Activated CD4-positive, alpha-beta T cell treated with anti-CD3 and anti-CD28 coated beads, Interleukin-2, amount 10 ng/mL, durations not matched to agents 7 days and 5 days (primary cell): Measurements from ENCODE around the gene ARL15. TPM values are rescaled to one million over a fixed set of nuclear protein-coding genes. Genes with fewer than 3 reads are reported as not detected.
"Not testable (repeated sequence)": the region's sequence is repeated elsewhere in the genome, so short reads cannot be mapped to it uniquely, and the experiment has no call there.

ENCODE experiments used
- CTCF ChIA-PET: fragments of 350-600 bp; sonication (Branson Sonifier 250); formaldehyde crosslinking; loops from one replicate; lab custom pipeline; 2021; ENCODE audit warnings: antibody characterized with exemption; lab: Charles Lee
- POLR2A ChIA-PET: fragments of 350-600 bp; sonication (Branson Sonifier 250); formaldehyde crosslinking; loops from one replicate; lab custom pipeline; 2021; ENCODE audit warnings: antibody characterized with exemption; lab: Charles Lee
- DNase-seq: peaks from one replicate; pipeline ENCODE4 v3.0.0-alpha.2; 2020
- H3K27ac Mint-ChIP-seq: one replicate; pipeline ENCODE4 v1.8.0; 2021; ENCODE audit warnings: mild to moderate bottlenecking, moderate library complexity, mixed read lengths
- H3K27me3 Mint-ChIP-seq: one replicate; pipeline ENCODE4 v1.8.0; 2021; ENCODE audit warnings: mixed read lengths
- H3K36me3 Mint-ChIP-seq: one replicate; pipeline ENCODE4 v1.8.0; 2021; ENCODE audit warnings: low read depth, mixed read lengths
- H3K4me1 Mint-ChIP-seq: one replicate; pipeline ENCODE4 v1.8.0; 2021; ENCODE audit warnings: mixed read lengths
- H3K4me3 Mint-ChIP-seq: one replicate; pipeline ENCODE4 v1.8.0; 2021; ENCODE audit warnings: mild to moderate bottlenecking, moderate library complexity, mixed read lengths
- H3K9me3 Mint-ChIP-seq: one replicate; pipeline ENCODE4 v1.8.0; 2021; ENCODE audit warnings: mixed read lengths
- total RNA-seq, 2 experiments: library from RNA; stranded (reverse); gene quantifications; one replicate each; pipeline ENCODE4 v1.2.3, GENCODE V29; 2021

ARL15 gene
- total RNA-seq, 2 experiments from 2014 or later, result 13.5 to 16.1 TPM

- Mint-ChIP-seq H3K4me1 (no peaks in the 10 kb centered on the region), H3K27ac (no peak overlapping the region), H3K27me3 (no peaks in the 10 kb centered on the region), H3K4me3 (no peak overlapping the region), H3K9me3 (no peaks in the 10 kb centered on the region), H3K36me3 (no peaks in the 10 kb centered on the region)
- ChIA-PET POLR2A (no interaction called here), CTCF (no interaction called here)
- no peak for DNase-seq
Measured at GRCh38 chr5:54080831-54081230, 229.5 kb downstream of the ARL15 start.

DNA sequence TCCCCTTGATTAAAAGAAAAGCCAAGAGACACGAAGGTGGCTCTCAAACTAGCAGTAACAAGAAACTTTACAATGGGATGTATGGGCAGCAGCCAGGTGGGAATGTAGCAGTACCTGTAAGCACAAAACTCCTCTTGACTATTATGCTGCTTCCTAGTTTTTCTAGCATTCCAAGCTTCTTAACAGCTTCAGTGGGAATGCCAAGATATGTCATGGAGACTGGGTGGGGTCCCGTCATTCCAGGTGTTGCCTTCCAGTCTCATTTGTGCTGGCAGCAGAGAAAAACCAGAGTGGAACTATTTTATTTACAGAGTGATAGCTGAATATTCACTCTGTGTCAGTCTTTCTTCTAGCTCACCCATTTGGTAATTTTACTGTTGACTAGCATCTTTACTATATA is 236.6 kb downstream of the ARL15 start:
- ChIA-PET POLR2A (no interaction called here), CTCF (interaction anchor here (0.8 kb wide), 1 partner anchor 23 kb away, joined by 3 read pairs; no protein-coding TSS in a partner anchor)
- no peak overlapping the region for H3K27ac Mint-ChIP-seq
- no peaks in the 10 kb centered on the region for H3K4me1 Mint-ChIP-seq
- H3K9me3 Mint-ChIP-seq, result no peaks in the 10 kb centered on the region
- DNase-seq, result no peak
- H3K27me3 Mint-ChIP-seq, result no peaks in the 10 kb centered on the region
- no peaks in the 10 kb centered on the region for H3K36me3 Mint-ChIP-seq
- no peak overlapping the region for H3K4me3 Mint-ChIP-seq

GRCh38 chr5:54073131-54073530 is 237.2 kb downstream of the ARL15 start:
- no peaks in the 10 kb centered on the region for H3K9me3 Mint-ChIP-seq
- CTCF ChIA-PET, result interaction anchor here (0.8 kb wide), 1 partner anchor 23 kb away, joined by 3 read pairs; no protein-coding TSS in a partner anchor

DNA sequence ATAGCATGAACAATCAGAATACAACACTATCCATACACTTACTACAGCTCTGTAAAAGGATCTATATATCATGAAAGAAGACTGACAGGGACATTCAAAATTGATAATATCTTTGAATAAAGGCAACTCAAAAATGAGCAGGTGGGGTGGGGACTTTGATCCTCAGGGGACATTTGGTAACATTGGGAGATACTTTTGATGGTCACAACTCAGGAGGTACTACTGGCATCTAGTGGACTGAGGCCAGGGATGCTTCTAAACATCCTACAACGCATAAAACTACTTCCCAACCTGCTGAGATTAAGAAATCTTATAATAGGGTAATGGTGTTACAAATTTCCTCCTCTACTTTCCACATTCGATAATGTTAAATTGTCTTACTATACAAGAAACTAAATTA is 243.9 kb downstream of the ARL15 start:
- H3K27me3 Mint-ChIP-seq, result no peaks in the 10 kb centered on the region
- ChIA-PET POLR2A (no interaction called here), CTCF (no interaction called here)
- no peak overlapping the region for H3K27ac Mint-ChIP-seq
- no peak overlapping the region for H3K4me3 Mint-ChIP-seq
- H3K36me3 Mint-ChIP-seq, result no peaks in the 10 kb centered on the region
- H3K4me1 Mint-ChIP-seq, result no peaks in the 10 kb centered on the region
- DNase-seq, result no peak
- no peaks in the 10 kb centered on the region for H3K9me3 Mint-ChIP-seq

More at GRCh38 chr5:54073131-54073530, 237.2 kb downstream of the ARL15 start:
- POLR2A ChIA-PET, result no interaction called here
- no peak for DNase-seq
- no peaks in the 10 kb centered on the region for H3K27me3 Mint-ChIP-seq
- H3K36me3 Mint-ChIP-seq, result no peaks in the 10 kb centered on the region
- no peak overlapping the region for H3K4me3 Mint-ChIP-seq
- no peak overlapping the region for H3K27ac Mint-ChIP-seq
- no peaks in the 10 kb centered on the region for H3K4me1 Mint-ChIP-seq

DNA sequence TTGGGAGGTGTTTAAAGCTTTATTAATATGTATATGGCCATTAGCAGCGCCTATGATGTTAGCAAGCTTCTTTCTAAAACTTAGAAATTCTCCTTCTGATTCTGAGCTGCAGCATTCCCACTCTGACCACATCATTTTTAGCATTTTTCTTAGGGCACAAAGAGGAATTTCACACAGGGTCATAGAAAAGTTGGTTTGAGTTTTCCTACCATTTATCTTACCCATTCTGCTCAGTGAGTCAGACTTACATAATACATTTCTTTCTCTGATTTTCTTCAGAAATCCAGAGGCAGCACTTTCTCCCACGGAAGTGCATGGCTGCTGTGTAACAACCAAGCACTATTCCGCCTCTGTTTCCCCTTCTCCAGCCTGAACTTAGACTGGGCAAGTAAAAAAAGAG is 246.6 kb downstream of the ARL15 start:
- no peaks in the 10 kb centered on the region for H3K4me1 Mint-ChIP-seq
- no peaks in the 10 kb centered on the region for H3K9me3 Mint-ChIP-seq
- H3K4me3 Mint-ChIP-seq, result no peak overlapping the region
- ChIA-PET CTCF (no interaction called here), POLR2A (no interaction called here)
- no peaks in the 10 kb centered on the region for H3K36me3 Mint-ChIP-seq
- no peak overlapping the region for H3K27ac Mint-ChIP-seq
- no peak for DNase-seq
- H3K27me3 Mint-ChIP-seq, result no peaks in the 10 kb centered on the region

- DNase-seq, result no peak
- no peak overlapping the region for H3K4me3 Mint-ChIP-seq
- no peak overlapping the region for H3K27ac Mint-ChIP-seq
- no peaks in the 10 kb centered on the region for H3K4me1 Mint-ChIP-seq
- H3K36me3 Mint-ChIP-seq, result no peaks in the 10 kb centered on the region
- POLR2A ChIA-PET, result no interaction called here
- CTCF ChIA-PET, result interaction anchor here (0.7 kb wide), 1 partner anchor 9 kb away, joined by 3 read pairs; no protein-coding TSS in a partner anchor
- no peaks in the 10 kb centered on the region for H3K27me3 Mint-ChIP-seq
- no peaks in the 10 kb centered on the region for H3K9me3 Mint-ChIP-seq
Measured at GRCh38 chr5:54062958-54063357, 247.4 kb downstream of the ARL15 start.

- H3K9me3 Mint-ChIP-seq, H3K27ac Mint-ChIP-seq, H3K36me3 Mint-ChIP-seq, H3K4me1 Mint-ChIP-seq, CTCF ChIA-PET, H3K27me3 Mint-ChIP-seq, POLR2A ChIA-PET, DNase-seq, H3K4me3 Mint-ChIP-seq: not testable (repeated sequence)
Measured at GRCh38 chr5:54060919-54061318, 249.5 kb downstream of the ARL15 start.

- H3K27me3 Mint-ChIP-seq, result no peaks in the 10 kb centered on the region
- no peaks in the 10 kb centered on the region for H3K36me3 Mint-ChIP-seq
- POLR2A ChIA-PET, result no interaction called here
- DNase-seq, result no peak
- no peaks in the 10 kb centered on the region for H3K9me3 Mint-ChIP-seq
- H3K4me3 Mint-ChIP-seq, result no peak overlapping the region
- CTCF ChIA-PET, result interaction anchor here (1.4 kb wide), 1 partner anchor 23 kb away, joined by 3 read pairs; no protein-coding TSS in a partner anchor
- no peaks in the 10 kb centered on the region for H3K4me1 Mint-ChIP-seq
- H3K27ac Mint-ChIP-seq, result no peak overlapping the region
Measured at GRCh38 chr5:54049963-54050362, 260.4 kb downstream of the ARL15 start.

DNA sequence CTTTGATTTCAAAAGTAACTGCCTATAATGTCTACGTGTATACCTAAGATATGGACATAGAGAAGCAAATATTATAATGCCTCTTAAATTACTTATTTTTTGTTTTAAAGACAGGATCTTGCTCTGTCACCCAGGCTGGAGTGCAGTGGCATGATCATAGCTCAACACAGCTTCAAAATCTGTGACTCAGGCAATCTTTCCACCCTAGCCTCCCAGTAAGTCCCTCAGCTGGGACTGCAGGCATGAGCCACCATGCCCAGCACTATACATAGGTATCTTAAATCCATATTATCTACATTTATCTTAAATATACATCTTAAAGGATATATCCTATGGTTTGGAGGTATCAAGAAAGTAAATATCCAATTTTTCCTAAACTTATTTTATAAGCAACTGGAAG is 261.2 kb downstream of the ARL15 start:
- Mint-ChIP-seq H3K27ac (no peak overlapping the region), H3K9me3 (no peaks in the 10 kb centered on the region), H3K4me3 (no peak overlapping the region), H3K27me3 (no peaks in the 10 kb centered on the region), H3K4me1 (no peaks in the 10 kb centered on the region), H3K36me3 (no peaks in the 10 kb centered on the region)
- ChIA-PET CTCF (no interaction called here), POLR2A (no interaction called here)
- DNase-seq, result no peak

DNA sequence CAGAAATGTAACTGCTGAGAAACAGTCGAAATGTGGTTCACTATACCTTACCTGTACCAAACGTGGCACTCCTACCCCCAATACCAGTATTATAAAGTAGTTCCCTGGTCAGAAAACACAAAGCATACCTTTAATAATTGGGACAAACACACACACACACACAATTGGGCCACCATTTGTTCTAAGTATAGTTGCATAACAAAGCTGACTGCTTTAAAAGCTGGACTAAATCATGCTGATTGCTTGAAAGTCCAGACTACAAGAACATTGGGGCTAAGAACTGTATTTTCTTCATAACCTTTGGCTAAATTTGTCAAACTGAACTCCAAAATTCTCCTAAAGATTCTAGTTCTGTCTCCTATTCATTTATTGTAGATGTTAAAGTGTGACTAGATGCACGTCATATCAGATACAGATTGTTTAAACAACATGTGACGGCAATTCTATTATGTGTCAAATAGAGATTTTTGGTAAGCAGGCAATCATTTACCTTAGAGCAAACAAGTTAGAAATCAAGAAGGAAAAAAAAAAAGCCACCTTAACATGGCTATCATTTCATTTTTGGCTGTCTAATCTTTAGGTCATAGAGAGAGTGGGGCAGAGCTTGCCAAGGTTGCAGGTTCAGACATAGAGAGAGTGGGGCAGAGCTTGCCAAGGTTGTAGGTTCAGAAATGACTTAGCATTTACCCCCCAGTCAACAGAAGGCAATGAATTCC is 265.1 kb downstream of the ARL15 start:
- H3K36me3 Mint-ChIP-seq, result no peaks in the 10 kb centered on the region
- ChIA-PET CTCF (interaction anchor here (0.6 kb wide), 1 partner anchor 174 kb away, joined by 4 read pairs; no protein-coding TSS in a partner anchor), POLR2A (no interaction called here)
- no peaks in the 10 kb centered on the region for H3K9me3 Mint-ChIP-seq
- no peak overlapping the region for H3K4me3 Mint-ChIP-seq
- no peaks in the 10 kb centered on the region for H3K4me1 Mint-ChIP-seq
- no peak overlapping the region for H3K27ac Mint-ChIP-seq
- no peak for DNase-seq
- H3K27me3 Mint-ChIP-seq, result no peaks in the 10 kb centered on the region

- H3K36me3 Mint-ChIP-seq, POLR2A ChIA-PET, H3K27ac Mint-ChIP-seq, H3K9me3 Mint-ChIP-seq, H3K27me3 Mint-ChIP-seq, H3K4me3 Mint-ChIP-seq, DNase-seq, H3K4me1 Mint-ChIP-seq, CTCF ChIA-PET: not testable (repeated sequence)
Measured at GRCh38 chr5:54044276-54044675, 266.1 kb downstream of the ARL15 start.

DNA sequence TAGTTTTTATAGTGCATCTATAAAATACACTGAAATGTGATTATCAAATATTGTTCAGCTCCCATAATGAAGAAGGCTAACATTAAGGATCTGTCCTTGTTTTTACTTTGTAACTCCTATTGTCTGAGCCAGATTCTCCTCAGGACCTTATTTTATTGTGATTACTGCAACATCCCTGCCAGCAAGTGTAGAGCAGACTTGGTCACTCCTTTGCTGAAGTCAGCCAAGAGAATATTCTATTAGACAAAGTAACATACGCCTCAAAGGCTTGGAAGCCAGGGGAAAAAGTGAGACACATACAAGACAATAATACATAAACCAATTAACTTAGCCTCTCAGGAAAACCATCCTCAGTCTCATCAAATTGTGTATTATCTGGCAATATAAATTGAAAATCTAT is 269.6 kb downstream of the ARL15 start:
- no peak overlapping the region for H3K4me3 Mint-ChIP-seq
- H3K9me3 Mint-ChIP-seq, result no peaks in the 10 kb centered on the region
- no peak for DNase-seq
- POLR2A ChIA-PET, result no interaction called here
- H3K4me1 Mint-ChIP-seq, result no peaks in the 10 kb centered on the region
- no peaks in the 10 kb centered on the region for H3K27me3 Mint-ChIP-seq
- H3K27ac Mint-ChIP-seq, result no peak overlapping the region
- CTCF ChIA-PET, result no interaction called here
- no peaks in the 10 kb centered on the region for H3K36me3 Mint-ChIP-seq

- Mint-ChIP-seq H3K36me3 (no peaks in the 10 kb centered on the region), H3K27me3 (no peaks in the 10 kb centered on the region), H3K27ac (no peak overlapping the region), H3K9me3 (no peaks in the 10 kb centered on the region), H3K4me1 (no peaks in the 10 kb centered on the region), H3K4me3 (no peak overlapping the region)
- ChIA-PET CTCF (no interaction called here), POLR2A (no interaction called here)
- DNase-seq, result no peak
Measured at GRCh38 chr5:54040018-54040417, 270.4 kb downstream of the ARL15 start.

- Mint-ChIP-seq H3K36me3 (no peaks in the 10 kb centered on the region), H3K4me3 (no peak overlapping the region), H3K4me1 (no peaks in the 10 kb centered on the region), H3K27me3 (no peaks in the 10 kb centered on the region), H3K27ac (no peak overlapping the region), H3K9me3 (no peaks in the 10 kb centered on the region)
- POLR2A ChIA-PET, result no interaction called here
- DNase-seq, result no peak
- CTCF ChIA-PET, result no interaction called here
Measured at GRCh38 chr5:54037205-54037604, 273.2 kb downstream of the ARL15 start.
